Stimulated activated CD4-positive, alpha-beta T cell treated with anti-CD3 and anti-CD28 coated beads, Interleukin-1b, Interleukin-23, amount 100 ng/mL, for 1 hour (primary cell): Measurements from ENCODE around the gene RHOV.
A peak's percentile ranks its signal among the peaks of the same experiment; 100 is the strongest.

ENCODE experiments used
- DNase-seq, 2 donors: peaks; one replicate each; pipeline ENCODE4 v3.0.0-alpha.2; 2020; ENCODE audit warnings: low read depth in 2 of 2

Gene RHOV

DNA sequence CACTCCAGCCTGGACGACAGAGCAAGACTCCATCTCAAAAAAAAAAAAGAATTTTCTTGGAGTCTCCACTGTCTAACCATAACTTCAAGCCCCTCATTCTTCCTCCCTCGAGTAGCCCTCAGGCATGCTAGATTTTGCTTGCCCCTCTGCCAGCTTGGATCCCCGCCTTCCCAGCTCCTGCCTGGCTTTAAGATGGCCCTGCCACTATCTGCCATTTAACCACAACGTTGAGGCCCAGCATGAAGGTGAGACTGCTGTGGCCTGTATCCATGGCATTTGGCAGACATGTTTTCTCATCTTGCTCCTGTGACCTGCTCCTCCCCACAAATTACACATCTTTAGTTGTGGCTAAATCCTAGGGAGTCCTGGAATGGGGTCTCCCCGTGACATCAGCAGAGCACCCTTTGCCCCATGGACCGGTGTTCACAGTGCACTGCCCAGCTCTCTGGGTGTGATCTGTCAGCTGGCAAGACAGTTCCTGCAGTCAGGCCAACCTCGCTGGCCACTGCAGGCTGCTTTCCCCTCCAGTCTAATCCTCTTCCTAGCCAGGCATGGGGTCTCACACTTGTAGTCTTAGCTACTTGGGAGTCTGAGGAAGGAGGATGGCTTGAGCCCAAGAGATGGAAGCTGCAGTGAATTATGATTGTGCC lies 30.6 kb upstream of the RHOV start:
- no peak for DNase-seq

GRCh38 chr15:40902605-40903561 lies 28.8 kb upstream of the RHOV start:
- DNase-seq = no peak

- DNase-seq = no peak
Observed at GRCh38 chr15:40901053-40901443, 27.0 kb upstream of the RHOV start.

- no peak for DNase-seq
Observed at GRCh38 chr15:40900256-40901052, 26.4 kb upstream of the RHOV start.

- DNase-seq = no peak
Observed at GRCh38 chr15:40899536-40900207, 25.6 kb upstream of the RHOV start.

- DNase-seq = no peak
Observed at GRCh38 chr15:40894681-40895448, 20.8 kb upstream of the RHOV start.

DNA sequence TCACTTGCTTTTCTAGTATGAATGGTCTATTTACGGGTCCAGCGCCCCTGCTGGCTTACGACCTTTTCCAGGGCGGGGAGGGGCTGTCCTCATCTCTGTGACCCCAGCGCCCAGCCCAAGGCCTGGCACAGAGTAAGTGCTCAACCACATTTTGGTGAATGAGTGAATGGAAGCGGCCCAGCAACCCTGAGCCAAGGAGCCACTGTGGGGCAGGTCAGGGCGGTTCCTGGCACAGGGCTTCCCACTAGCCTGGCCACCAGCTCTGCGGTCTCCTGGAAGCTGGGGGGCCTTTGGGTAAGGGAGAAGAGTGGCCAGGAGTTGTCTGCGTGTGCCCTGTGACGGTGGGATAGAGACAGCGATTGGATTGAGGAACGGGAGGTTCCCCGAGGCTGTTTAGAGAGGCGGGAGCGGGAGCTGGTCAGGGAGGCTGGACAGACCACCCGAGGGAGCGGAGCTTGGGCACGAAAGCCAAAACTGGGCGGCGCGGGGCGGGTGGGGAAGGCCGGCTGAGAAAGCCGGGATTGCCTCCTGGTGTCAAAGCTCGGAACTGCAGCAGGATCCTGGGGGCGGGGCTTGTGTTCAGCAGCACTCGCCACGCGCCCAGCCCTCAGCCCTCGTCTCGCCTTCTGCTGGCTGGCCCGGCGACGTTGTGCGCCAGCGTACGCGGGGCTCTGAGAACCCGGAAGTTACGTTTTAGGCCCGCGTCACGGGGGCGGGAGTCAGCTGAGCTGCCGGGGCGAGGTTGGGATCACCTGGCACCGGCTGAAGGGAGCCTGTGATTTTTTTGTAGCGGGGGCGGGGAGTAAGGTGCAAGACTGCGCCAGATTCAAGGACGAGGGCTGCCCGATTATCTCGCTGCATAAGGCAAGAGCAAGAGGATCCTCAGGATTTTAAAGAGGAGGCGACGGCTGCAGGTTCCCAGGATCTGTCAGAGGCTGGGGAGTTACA lies 20.0 kb upstream of the RHOV start, which contains the start of gene VPS18:
Gene VPS18 (plus strand): TSS at position 718 of the 948 bp plus-strand sequence. CDS start 319 bp downstream, outside the sequence.
- peak; percentile 95 to 100 for DNase-seq

- DNase-seq = no peak
Observed at GRCh38 chr15:40893019-40893670, 19.1 kb upstream of the RHOV start.

DNA sequence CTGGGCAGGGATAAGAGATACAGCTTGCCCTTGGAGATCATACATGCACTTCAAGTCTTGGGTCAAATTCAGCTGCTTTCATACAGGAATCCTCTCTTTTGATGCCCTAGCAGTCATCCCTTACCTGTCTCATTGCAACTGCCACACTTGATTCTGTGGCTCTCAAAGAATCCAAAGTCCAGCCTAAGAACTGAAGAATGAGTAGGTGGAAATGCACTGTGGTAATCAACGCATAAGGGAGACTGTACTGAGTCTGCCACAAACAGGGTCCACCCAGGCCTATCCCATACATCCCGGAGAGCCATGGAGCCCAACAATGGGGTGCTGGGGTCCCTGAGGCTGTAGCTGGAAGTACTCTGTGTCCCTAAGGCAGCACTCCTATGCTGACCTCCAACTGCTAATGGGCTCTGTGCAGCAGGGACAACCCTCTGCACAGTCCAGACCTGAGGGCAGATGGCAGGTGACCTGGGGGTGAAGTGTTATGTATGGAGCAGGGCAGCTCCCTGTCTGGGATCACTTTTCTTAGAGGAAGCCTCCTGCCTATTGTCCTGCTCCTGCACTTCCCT lies 18.5 kb upstream of the RHOV start:
- no peak for DNase-seq

DNA sequence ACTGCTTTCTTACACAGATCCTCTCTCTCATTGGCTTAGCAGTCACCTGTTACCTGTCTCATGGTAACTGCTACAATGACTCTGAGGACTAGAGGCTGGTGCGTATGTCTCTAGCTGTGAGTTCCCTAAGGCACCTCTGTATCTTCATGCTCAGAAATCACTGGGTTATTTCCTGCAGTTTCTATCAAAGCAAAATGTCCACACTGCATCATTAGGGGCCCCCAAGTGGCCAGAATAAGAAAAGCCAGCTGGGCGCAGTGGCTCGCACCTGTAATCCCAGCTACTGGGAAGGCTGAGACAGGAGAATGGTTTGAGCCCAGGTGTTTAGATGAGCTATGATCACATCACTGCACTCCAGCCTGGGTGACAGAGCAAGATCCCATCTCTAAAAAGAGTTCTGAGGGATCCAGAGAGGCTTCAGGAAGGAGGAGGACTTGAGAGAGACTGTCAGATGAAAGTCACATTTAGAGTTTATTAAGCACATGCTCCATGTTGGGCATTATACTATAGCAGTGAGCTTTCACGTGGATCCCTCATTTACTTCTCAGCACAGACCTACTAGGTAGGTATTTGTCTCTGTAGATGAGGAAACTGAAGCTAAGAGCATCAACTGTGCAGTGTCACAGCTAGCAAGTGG lies 17.9 kb upstream of the RHOV start:
- DNase-seq = no peak

DNA sequence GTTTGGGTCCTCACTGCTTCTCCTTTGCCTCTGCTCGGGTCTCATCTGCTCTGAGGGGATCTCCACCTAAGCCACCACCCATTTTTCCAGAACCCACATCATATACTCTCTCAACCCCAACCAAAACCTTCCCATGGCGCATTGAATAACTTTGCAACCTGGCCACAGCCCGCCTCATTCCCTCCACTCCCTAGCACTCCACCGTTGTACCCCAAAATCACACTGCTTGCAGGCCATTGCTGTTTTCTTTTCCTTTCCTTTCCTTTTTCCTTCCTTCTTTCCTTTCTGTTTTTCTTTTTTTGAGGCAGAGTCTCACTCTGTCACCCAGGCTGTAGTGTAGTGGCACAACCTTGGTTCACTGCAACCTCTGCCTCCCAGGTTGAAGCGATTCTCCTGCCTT lies 17.1 kb upstream of the RHOV start:
- no peak for DNase-seq

- no peak for DNase-seq
Observed at GRCh38 chr15:40889112-40889511, 15.1 kb upstream of the RHOV start.

- no peak for DNase-seq
Observed at GRCh38 chr15:40886586-40886985, 12.6 kb upstream of the RHOV start.

- DNase-seq = no peak
Observed at GRCh38 chr15:40881351-40881750, 7.3 kb upstream of the RHOV start.

DNA sequence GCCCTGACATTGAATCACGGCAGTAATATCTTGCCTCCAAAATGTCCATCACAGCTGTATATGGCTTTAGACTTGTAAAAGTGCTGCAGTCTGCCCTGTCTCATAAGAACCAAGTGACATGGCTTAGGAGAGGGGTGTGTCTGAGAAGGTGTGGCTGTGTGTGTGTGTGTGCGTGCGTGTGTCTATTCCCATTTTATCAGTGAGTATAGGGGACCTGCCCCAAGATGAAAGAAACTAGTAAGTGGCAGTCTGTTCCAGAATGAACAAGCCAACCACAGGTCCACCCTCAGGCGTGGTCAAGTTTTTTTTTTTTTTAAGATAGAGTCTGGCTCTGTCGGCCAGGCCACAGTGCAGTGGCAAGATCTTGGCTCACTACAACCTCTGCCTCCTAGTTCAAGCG lies 5.6 kb upstream of the RHOV start:
- DNase-seq = no peak

GRCh38 chr15:40878785-40879184 lies 4.8 kb upstream of the RHOV start:
- no peak for DNase-seq

- DNase-seq = no peak
Observed at GRCh38 chr15:40877694-40878093, 3.7 kb upstream of the RHOV start.

DNA sequence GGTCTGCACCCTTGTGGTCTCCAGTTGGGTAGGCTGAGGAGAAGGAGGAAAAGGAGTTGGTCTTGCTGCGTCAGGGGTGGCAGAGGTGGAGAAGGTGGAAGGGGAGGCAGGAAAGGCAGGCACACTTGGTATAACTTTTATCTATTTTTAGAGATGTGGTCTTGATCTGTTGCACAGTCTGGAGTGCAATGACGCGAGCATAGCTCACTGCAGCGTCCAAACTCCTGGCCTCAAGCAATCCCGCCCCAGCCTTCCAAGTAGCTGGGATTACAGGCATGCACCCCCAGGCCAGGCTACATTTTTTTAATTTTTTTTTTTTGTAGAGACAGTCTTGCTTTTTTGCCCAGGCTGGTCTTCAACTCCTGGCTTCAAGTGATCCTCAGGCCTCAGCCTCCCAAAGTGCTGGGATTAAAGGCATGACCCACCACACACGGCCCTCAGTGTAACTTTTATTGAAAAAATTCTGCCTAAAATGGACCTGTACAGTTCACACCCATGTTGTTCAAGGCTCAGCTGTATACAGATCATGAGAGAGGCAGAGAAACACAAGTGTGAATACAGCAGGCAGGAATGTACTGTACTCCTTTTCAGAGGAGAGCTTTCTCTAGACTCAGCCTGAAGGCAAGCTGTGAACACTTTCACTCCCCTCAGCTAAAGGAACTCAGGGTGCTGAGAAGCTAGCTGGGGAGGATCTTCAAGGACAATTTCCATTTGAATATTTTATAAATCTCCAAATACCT lies 2.1 kb upstream of the RHOV start:
- no peak for DNase-seq
